ENCODE data around the gene LRRC47. TPM values are rescaled to one million over a fixed set of nuclear protein-coding genes. Genes with fewer than 3 reads are reported as not detected.

The LRRC47 gene
- total RNA-seq, 2 donors from 2014 or later = 35.1 to 41.5 TPM

Other genes starting within 250 kb of the LRRC47 start
- 1 to 10 TPM; 6.3 to 8.2 TPM for gene MEGF6, start 185.0 kb downstream of the LRRC47 start, total RNA-seq
- 10 to 100 TPM; 88.5 to 93.9 TPM for gene TPRG1L, start 171.5 kb downstream of the LRRC47 start, total RNA-seq
- gene WRAP73, start 146.4 kb downstream of the LRRC47 start, total RNA-seq = 10 to 100 TPM; 20.1 to 23.6 TPM
- under 1 TPM; 0.11 to 0.70 TPM for gene TP73, start 144.0 kb downstream of the LRRC47 start, total RNA-seq
- gene CCDC27, start 44.0 kb downstream of the LRRC47 start, total RNA-seq = not detected
- gene SMIM1, start 23.7 kb downstream of the LRRC47 start, total RNA-seq = 1 to 10 TPM; 1.8 to 4.6 TPM
- gene CEP104, start 60.7 kb upstream of the LRRC47 start, total RNA-seq = 10 to 100 TPM; 43.5 to 45.6 TPM
- 1 to 10 TPM; 6.2 to 9.6 TPM for gene DFFB, start 61.0 kb upstream of the LRRC47 start, total RNA-seq
- 10 to 100 TPM; 17.1 to 22.3 TPM for gene C1orf174, start 103.8 kb upstream of the LRRC47 start, total RNA-seq